Measurements from ENCODE around the gene RGP1.

The RGP1 gene

GRCh38 chr9:35745569-35745968 lies 3.5 kb upstream of the RGP1 start:
- DNase-seq, result no peak

DNA sequence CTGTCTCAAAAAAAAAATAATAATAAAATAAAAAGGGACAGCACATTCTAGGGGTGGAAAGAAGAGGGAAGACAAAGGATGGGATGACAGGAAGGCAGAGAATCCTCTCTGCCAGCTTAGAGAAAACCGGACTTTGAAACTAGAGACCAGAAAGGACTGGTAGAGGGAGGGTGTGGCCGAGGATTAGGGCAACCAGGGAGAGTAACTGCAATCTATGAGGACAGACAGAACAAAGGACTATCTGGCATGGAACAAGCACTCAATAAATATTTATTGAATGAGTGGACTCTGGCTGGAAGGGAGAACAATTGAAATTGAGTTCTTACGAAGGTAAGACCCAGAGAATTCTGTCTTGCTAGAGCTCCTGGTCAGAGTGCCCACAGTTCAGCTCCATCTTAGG lies 2.5 kb upstream of the RGP1 start:
- DNase-seq, result no peak

GRCh38 chr9:35748242-35748857 lies 737 bp upstream of the RGP1 start:
- no peak for DNase-seq

GRCh38 chr9:35749515-35750255 lies 598 bp downstream of the RGP1 start:
- DNase-seq, result no peak

- DNase-seq, result no peak
These were observed 1.1 kb downstream of the RGP1 start for GRCh38 chr9:35750256-35750531.

- DNase-seq, result no peak
These were observed 4.4 kb downstream of the RGP1 start for GRCh38 chr9:35753466-35753865.

GRCh38 chr9:35754264-35754663 lies 5.2 kb downstream of the RGP1 start, which contains the start of gene MSMP:
Gene MSMP, minus strand, starts transcription at chr9:35754276. Its CDS starts 147 bp downstream, at chr9:35754129.
- no peak for DNase-seq

- DNase-seq, result no peak
These were observed 6.0 kb downstream of the RGP1 start for GRCh38 chr9:35755071-35755470.

- no peak for DNase-seq
These were observed 7.5 kb downstream of the RGP1 start for GRCh38 chr9:35756275-35757225.

- no peak for DNase-seq
These were observed 8.3 kb downstream of the RGP1 start for GRCh38 chr9:35757226-35757891.

DNA sequence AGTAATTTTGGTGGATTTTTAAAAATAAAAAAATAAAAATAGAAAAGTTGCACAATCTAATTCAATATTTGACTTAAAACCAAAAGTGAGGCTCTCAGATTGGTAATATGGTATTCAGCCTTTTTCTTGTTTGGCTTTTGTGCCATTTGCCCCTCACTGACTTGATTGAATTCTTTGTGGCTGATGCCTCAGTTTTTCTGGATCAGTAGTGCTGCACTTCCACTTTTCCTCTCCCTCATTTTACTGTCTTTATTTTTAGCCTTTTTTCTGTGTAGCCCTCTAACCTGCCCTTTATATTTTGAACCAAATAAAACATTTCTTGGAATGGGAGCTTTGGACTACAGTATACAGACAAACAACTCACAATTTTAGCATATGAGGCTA lies 8.8 kb downstream of the RGP1 start:
- no peak for DNase-seq

- no peak for DNase-seq
These were observed 9.5 kb downstream of the RGP1 start for GRCh38 chr9:35758475-35759050.

DNA sequence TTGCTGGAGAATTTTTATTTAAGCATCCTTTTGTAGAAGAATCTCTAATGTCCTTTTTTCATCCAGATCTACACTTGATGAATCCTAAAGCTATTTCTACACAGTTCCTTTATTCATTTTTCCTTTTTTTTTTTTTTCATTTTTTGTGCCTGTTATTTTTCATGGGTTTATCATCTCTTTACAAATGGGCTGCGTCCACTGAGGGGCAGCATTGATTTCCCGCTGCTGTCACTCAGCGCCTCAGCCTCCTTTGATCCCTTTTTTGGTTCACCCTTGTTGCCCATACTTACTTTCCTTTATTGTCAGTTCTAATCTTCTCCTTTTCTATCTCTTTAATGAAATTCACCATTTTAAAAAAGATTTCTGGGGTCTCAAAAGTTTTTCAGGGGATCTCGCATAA lies 10.7 kb downstream of the RGP1 start:
- no peak for DNase-seq

- DNase-seq, result peak; percentile 24
These were observed 11.6 kb downstream of the RGP1 start for GRCh38 chr9:35760651-35761050.

DNA sequence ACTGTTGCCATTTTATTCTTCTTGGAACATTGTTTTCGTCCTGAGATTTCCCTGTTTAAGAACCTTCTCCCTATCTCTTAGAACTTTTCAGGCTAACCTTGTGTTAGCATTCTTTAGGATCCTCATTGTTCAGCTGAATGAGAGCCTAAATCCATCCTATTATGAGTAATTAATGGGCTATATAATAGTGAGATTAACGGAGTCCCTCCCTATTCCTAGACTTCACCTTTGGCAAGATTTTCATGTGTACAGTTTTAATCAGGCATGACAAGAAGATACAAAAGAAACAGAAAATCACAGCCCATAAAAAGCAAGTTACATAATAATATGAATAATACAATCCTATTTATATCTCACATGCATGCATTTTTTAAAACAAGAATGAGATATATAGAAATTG lies 14.1 kb downstream of the RGP1 start:
- DNase-seq, result no peak

DNA sequence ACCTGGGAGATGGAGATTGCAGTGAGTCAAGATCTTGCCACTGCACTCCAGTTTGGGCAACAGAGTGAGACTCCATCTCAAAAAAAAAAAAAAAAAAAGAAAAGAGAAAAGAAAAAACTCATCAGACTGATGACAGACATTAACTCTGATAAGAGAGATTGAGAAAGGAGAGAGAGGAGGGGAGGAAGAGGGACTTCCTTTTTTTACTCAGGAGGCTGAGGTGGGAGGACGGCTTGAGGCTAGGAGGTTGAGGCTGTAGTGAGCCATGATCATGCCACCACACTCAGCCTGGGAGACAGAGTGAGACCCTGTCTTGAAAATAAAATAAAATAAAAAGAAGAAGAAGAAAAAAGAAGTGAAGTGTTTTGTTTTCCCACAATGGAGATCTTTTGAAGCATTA lies 14.7 kb downstream of the RGP1 start:
- DNase-seq, result no peak

DNA sequence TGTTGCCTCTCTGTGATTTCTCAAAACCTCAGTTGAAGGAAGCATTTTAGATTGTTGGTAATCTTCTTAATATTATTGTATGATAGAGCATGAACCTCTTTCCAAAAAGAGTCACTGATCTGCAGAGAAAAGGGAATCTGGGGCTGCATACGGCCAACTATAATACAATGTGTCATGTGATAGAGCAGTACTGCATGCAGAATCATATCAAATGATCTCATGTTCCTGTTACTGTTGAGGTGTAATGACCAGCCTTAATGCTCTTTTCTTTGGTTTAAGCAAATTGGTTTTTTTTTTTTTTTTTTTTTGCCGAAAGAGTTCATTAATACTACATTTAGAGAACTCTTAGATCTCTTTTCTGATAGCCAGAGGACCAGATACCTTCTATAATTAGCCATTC lies 17.9 kb downstream of the RGP1 start:
- no peak for DNase-seq

DNA sequence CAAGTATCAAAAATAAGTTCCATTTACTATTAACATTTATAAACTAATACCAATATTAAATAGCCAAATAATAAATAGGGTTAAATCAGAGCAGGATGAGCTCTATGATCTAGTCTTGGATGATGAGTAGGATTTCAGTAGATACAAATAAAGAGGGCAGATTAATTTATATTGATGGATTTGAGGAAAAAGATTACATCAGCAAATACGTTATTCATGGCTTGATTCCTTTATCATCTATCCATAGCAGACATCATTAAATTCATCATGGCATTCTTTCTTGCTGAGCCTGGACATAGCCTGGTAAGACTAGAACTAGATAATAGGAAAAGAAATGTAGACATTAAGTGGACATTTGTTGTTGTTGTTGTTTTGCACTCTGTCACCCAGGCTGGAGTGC lies 18.4 kb downstream of the RGP1 start:
- DNase-seq, result no peak

DNA sequence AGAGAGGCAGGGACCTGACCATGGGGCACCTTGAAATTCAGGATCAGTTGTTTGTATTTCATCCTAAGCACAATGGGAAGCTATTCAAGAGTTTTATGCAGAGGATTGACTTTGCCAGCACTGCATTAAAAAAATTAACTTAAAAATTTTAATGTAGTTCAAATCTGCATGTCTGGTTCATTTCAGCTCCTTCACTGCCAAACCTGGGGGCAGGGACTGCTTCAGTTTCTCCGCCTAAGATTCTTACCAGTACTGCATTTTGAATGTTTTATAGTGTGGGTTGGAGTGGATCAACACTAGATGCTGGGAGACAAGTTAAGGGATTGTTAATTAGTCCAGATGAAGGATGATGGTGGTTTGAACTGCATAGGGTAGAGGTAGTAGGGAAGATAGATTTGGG lies 20.7 kb downstream of the RGP1 start:
- DNase-seq, result no peak

DNA sequence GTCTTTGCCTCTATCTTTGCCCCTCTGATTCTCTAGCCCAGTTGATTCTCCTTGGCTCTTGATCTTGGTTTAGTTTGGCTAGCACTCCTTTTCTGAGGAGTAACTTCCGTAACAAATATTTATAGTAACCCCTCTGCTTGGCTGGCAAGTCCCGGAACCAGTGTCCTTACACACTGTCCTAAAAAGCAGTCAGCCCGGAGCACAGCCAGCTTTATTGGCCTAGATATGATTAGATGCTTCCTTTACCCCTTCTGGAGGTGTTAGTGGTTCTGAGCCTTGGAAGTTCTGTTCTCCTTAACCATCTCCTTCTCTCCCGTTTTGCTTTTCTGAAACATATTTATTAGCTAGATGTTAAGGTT lies 22.0 kb downstream of the RGP1 start:
- no peak for DNase-seq

DNA sequence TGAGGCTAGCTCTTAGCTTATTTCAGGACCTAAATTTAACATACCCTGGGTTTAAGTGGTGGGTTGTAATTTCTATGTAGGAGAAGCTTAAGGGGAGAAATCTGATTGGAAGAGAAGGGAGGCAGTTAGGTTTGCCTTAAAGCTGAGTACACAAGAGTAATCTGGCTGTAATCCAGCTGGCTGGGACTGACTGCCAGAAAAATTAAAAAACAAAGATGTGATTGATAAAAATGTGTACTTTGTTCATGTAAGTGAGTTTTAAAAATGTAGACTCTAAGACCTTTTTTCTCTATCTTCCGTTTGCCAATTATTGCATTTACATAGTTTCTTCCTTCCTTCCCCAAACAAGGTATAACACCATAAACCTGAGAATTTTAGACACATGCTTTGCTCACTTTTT lies 22.4 kb downstream of the RGP1 start:
- no peak for DNase-seq

DNA sequence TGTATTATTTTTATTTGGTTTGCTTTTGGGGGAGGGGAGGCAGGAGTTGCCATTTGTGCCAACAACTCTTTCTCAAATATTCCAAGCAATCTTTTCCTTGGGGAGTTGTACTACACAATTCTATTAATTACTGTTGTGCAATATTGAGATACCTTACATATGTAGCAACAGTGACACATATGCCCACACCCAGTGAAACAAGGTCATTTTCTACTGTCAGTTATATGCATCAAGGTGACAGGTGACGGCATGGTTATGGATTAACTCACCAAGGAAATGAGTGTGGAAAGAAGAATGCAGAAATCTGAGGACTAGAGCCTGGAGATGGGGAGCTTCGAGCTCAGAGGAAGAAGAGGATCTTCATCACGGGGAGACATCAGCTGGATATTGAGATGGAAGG lies 22.9 kb downstream of the RGP1 start:
- no peak for DNase-seq

All from fibroblast of upper back skin (primary cell).